ENCODE data around the gene MEX3D.

MEX3D gene

DNA sequence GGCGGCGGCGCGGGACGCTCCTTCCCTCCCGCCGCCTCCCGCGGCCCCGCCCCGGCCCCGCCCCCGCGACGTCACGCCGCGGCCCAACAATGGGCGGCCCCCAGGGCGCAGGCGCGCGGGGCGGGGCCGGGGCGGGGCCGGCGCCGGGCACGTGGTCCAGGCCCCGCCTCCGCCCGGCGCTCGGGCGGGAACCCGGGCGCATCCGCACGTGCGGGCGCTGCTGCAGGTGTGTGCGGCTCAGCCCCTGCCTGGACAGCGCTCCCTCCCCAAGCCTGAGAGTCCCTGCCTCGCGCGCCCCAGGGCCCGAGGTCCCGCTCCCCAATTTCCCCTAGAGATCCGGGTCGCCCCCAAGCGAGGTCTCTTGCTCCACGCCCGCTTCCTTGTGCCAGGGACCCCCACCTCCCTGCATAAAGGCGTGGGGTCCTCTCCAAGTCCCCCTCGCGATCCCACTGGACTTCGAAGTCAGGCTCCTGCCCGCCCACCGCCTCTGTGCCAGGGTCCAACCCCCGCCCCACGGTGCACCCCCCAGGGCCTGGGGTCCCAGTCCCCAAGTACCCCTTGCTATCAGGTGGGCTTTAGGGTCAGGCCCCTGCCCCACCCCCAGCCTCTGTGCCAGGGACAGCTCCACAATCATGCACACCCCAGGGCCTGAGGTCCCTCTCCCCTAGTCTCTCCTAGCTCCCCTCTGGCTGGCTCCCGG, at the start of gene MEX3D:
MEX3D (minus strand) TSS at position 6 of the 700 bp plus-strand sequence. CDS start 267 bp downstream, outside the sequence.
- no peak for TF ChIP-seq ZNF274 (IDR thresholded peaks at IDR 0.05; ENCODE audit: low read depth, low read length)
- H3K4me3 ChIP-seq (ENCODE audit: low read length), result no peak within 1 kb of the TSS; the same call in 1 of the 2 replicates

DNA sequence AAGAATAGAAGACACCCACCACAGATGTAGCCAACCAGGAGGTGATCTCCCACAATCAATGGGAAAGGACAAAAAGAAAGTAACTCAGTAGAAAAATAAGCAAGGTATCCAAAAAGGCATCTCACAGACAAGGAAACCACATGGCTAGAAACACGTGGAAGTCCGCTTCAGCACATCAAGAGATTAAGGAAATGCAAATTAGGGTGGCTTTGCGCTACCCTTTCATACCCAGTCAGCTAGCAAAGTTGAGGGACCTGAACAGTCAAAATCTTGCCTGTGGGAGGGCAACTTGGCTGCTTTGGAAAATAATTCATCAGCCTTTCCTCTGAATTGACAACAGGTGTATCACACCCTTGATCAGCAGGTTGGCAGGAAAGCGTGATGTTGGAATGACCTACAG, 48.8 kb upstream of the MEX3D start:
- H3K4me3 ChIP-seq (ENCODE audit: low read length), result no peak overlapping the region
- TF ChIP-seq ZNF274 (IDR thresholded peaks at IDR 0.05; ENCODE audit: low read depth, low read length), result no peak

DNA sequence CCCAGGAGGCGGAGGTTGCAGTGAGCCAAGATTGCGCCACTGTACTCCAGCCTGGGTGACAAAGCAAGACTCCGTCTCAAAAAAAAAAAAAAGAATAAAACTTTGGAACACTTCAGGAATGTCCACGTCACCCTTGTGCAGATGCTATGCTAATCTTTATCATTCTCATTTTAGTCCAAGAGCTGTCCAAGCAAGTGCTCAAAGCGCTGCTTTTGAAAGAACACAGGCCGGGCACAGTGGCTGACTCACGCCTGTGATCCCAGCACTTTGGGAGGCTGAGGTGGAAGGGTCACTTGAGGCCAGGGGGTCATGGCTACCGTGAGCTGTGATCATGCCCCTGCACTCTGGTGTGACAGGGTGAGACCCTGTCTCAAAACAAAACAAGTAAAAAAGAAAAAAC, 48.3 kb upstream of the MEX3D start:
- H3K4me3 ChIP-seq (ENCODE audit: low read length), result no peak overlapping the region
- TF ChIP-seq ZNF274 (IDR thresholded peaks at IDR 0.05; ENCODE audit: low read depth, low read length), result no peak

DNA sequence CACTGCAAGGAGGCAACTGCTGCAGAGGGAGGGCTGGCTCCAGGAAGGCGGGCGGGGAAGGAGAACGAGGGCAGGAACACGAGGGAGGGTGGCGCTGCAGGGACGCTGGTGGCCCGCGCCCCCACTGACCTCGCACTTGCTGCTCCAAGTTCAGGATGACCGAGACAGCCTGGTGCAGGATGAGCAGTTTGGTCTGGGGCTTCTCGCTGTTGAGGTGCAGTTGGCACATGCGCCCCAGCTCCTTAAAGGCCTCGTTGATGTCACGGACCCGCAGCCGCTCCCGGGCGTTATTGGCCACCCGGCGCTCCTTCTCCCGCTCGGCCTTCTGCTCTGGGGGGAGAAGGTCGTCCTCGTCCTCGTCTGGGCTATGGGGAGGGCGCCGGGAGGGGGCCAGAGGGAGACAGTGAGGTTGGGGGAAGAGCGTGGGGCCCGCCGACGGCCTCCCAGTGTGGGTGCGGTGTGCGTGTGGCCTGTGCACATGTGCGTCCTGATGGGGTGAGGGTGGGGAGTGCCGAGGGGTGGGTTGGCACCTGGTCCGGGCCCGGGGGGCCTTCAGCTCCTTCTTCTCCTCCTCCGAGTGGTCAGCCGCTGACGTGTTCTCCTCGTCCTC, 47.1 kb upstream of the MEX3D start:
- no peak for TF ChIP-seq ZNF274 (IDR thresholded peaks at IDR 0.05; ENCODE audit: low read depth, low read length)
- H3K4me3 ChIP-seq (ENCODE audit: low read length), result no peak overlapping the region

DNA sequence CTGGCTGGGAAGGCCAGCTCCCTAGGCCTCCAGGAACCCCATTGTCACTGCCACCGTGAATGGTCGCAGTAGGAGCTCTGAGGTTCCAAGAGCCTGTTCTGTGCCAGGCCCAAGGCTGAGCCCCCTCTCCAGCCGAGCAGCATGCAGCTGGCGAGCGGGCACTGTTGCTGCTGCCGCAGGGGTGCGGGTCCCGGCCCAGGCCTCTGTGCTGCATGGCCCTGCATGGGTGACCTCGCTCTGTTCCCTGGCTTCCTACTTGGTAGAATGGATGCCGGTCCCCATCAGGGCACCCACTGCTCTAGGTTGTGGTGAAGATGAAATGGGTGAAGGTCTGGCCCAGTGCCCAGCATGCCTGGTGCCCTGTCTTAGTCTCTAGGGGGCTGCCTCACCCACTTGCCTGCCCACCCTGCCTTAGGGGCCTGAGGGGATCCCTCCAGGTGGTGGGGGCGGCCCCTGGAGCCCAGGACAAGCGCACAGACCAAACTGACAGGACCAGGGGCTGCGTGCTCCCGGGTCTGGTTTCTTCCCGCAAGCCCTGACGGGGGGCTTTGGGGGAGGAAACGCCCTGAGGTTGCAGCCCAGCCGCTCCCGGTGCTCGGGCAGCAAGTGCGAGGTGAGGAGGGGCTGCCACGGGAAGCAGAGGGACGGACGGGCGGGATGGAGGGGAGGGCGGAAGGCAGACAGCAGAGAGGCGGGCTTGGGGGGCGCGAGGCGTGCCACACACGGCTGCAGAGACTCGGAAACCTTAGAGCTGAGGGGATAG, 45.9 kb upstream of the MEX3D start:
- TF ChIP-seq ZNF274 (IDR thresholded peaks at IDR 0.05; ENCODE audit: low read depth, low read length), result no peak
- H3K4me3 ChIP-seq (ENCODE audit: low read length), result no peak overlapping the region

DNA sequence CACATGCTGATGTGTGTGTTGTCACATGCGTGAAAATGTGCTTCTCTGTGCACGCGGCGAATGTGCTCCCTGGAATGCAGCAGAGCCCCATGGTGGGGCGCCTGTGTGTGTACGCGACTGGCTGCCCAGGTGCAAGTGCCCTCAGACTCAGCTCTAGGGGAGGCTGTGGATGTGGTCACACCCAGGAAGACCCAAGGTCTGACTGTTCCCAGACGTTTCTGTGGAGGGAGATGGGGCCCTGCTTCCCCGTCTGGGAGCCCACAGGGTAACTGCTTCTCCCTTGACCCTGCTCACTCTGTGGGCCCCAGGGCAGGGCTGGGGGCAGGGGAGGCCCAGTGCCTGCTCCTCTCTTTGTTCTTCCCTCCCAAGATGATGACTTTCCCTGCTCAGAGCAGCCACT, 45.0 kb upstream of the MEX3D start:
- no peak overlapping the region for H3K4me3 ChIP-seq (ENCODE audit: low read length)
- TF ChIP-seq ZNF274 (IDR thresholded peaks at IDR 0.05; ENCODE audit: low read depth, low read length), result no peak

DNA sequence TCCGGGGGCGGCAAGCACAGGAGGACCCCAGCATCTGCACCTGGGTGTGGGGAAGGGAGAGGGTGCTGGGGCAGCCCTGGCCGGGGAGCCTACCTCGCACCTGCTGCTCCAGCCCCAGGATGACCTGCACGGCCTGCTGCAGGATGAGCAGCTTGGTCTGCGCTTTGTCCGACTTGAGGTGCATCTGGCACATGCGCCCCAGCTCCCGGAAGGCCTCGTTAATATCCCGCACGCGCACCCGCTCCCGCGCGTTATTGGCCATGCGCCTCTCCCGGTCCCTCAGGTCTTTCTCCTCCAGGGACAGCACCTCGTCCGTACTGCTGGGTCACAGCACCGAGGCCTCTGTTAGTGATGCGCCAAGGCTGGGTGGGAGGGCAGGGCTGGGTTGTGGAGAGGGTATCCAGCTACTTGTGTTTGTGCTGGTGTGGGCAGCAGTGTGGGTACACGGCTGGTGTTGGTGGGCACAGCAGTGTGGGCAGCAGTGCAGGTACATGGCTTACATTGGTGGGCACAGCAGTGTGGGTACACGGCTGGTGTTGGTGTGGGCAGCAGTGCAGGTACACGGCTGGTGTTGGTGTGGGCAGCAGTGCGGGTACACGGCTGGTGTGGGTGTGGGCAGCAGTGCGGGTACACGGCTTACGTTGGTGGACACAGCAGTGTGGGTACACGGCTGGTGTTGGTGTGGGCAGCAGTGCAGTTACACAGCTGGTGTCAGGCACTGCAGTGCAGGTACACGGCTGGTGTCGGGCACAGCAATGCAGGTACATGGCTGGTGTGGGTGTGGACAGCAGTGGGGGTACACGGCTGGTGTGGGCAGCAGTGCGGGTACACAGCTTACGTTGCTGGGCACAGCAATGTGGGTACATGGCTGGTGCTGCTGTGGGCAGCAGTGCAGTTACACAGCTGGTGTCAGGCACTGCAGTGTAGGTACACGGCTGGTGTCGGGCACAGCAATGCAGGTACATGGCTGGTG, 44.3 kb upstream of the MEX3D start:
- no peak overlapping the region for H3K4me3 ChIP-seq (ENCODE audit: low read length)
- TF ChIP-seq ZNF274 (IDR thresholded peaks at IDR 0.05; ENCODE audit: low read depth, low read length), result no peak

DNA sequence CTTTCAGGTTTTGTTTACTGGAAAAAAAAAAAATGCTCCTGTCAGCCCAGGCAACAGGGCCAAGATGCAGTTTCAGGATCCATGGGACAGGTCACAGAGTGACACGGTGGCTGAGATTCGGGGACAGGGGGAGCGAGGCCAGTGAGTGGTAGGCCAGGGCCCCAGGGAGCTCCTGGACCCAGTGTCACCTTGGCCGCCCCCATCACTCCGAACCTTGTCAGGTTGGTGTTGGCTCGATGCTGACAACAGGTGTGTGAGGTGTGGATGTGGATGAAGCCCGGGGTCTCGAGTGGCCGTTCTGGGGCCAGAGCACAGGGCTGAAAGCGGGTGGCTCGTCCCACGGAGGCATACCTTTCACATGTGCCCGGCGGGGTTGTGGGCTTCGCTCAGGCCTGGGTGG, 43.2 kb upstream of the MEX3D start:
- no peak overlapping the region for H3K4me3 ChIP-seq (ENCODE audit: low read length)
- TF ChIP-seq ZNF274 (IDR thresholded peaks at IDR 0.05; ENCODE audit: low read depth, low read length), result no peak

DNA sequence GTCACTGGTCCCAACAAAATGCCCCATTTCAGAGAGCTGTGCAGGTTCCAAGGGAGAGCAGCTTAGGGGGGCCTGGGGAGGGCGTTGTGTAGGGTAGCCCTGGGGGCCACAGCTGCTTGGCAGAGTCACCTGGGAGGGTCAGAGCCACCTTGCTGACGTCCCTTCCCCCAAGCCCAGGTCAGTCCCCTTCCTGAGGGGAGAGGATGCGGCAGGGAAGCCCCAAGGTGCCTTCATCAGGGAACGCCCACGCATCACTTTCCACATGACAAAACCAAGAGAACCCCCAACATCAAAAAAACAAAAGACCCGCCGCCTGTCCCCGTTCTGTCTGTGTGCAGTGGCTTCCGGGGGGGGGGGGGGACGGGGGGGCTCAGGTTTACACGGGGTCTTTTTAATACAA, 42.5 kb upstream of the MEX3D start:
- no peak overlapping the region for H3K4me3 ChIP-seq (ENCODE audit: low read length)
- TF ChIP-seq ZNF274 (IDR thresholded peaks at IDR 0.05; ENCODE audit: low read depth, low read length), result no peak

DNA sequence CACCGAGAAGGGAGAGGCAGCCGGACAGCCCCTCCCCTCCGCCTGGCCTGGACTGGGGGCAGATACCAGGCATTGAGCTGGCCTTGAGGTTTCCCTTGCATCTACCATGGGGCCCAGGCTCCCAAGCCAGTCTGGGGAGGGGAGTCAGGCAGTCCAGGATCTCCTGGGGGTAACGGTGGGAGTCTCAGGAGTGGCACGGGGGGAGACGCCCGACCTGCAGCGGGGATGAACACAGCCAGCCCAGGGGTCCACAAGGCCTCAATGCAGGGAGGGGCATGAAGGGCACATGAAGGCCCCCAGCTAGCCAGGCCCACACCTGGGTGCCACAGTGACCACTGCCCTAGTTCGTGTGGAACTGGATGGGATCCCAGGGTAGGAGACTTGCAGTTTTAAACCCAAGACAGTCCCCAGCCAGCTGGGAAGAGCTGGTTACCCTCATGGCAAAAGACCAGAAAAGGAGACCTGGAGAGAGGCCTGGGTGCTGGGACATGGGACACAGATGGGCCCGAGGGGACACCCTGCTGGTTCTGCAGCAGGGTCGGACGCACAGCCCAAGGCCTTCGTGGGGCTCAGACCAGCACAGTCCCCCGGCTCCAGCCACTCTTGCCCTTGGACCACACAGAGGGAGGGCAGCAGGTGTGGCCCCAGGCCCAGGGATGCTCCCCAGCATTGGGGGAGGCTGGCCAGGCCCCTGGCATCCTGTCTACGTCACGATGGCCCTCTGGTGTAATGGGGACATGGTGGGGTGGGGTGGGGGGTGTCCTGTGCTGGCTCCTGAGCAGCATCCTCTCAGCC, 41.8 kb upstream of the MEX3D start:
- no peak for TF ChIP-seq ZNF274 (IDR thresholded peaks at IDR 0.05; ENCODE audit: low read depth, low read length)
- H3K4me3 ChIP-seq (ENCODE audit: low read length), result no peak overlapping the region

DNA sequence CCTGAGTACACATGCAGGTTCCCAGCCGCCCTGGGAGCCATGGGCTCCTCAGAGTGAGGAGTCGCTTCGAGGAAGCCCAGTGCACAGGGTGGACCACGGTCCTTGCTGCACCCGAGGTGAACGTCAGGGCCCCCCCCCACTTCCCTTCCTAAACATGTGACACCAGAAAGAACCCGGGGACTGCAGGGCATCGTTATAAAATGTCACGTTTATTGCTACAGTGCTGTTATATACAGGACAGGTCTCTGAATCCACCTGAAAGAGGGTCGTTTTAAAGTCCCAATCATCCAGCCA, 40.9 kb upstream of the MEX3D start:
- TF ChIP-seq ZNF274 (IDR thresholded peaks at IDR 0.05; ENCODE audit: low read depth, low read length), result no peak
- no peak overlapping the region for H3K4me3 ChIP-seq (ENCODE audit: low read length)

DNA sequence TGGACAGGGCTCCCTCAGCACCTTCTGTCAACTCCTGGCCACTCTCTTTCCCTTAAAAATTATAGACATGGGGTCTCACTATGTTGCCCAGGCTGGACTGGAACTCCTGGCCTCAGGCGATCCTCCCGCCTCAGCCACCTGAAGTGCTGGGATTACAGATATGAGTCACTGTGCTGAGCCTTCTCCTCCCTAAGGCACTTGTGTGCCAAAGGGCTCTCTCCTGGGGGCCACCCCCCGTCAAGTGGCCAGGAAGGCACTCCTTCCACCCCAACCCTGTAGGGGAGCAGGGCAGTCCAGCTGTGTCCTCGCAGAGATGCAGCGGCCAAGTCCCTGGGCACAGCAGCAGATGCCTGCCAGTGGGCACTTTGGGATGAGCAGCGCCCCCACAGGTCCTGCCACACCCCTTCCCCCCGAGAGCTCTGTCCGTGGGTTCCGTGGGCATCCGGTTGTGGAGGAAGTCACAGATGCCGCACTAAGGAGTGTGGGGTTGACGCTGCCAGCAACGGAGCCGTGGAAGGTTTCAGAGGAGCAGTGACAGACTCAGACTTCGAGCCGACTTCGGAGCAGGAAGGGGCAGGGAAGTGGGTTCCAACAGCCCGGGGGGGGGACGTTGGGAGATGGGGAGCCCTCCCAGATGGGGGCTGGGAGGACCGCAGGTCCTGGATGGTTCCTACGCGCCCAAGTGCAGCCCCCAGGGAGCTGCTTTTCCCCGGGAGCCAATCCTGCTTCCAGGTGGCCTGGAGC, 40.4 kb upstream of the MEX3D start:
- no peak overlapping the region for H3K4me3 ChIP-seq (ENCODE audit: low read length)
- no peak for TF ChIP-seq ZNF274 (IDR thresholded peaks at IDR 0.05; ENCODE audit: low read depth, low read length)

Data from GM08714 (cell line).